ENCODE data around the gene PDE4D.
A peak's percentile ranks its signal among the peaks of the same experiment; 100 is the strongest.

The PDE4D gene

GRCh38 chr5:59366784-59367183, 526.7 kb downstream of the PDE4D start:
- no peak overlapping the region for H3K4me3 ChIP-seq (replicated peaks; ENCODE audit: insufficient read depth, low read length)
- no peak for DNase-seq (ENCODE audit: low read depth in 1 of 2, low spot score in 1 of 2)
- no peaks in the 10 kb centered on the region for H3K27me3 ChIP-seq (ENCODE audit: insufficient read depth, poor library complexity, severe bottlenecking)
- TF ChIP-seq CTCF (IDR thresholded peaks at IDR 0.05; ENCODE audit: insufficient read depth, low read length) (no peak), REST (IDR thresholded peaks at IDR 0.05; ENCODE audit: insufficient replicate concordance, low read depth) (no peak), GABPA (IDR thresholded peaks at IDR 0.05; ENCODE audit: low read depth) (no peak)
- H3K27ac ChIP-seq (replicated peaks), result no peak overlapping the region

GRCh38 chr5:59362438-59362837, 531.1 kb downstream of the PDE4D start:
- Histone ChIP-seq H3K4me3 (replicated peaks; ENCODE audit: insufficient read depth, low read length) (no peak overlapping the region), H3K27me3 (ENCODE audit: insufficient read depth, poor library complexity, severe bottlenecking) (no peaks in the 10 kb centered on the region), H3K27ac (replicated peaks) (no peak overlapping the region)
- TF ChIP-seq CTCF (IDR thresholded peaks at IDR 0.05; ENCODE audit: insufficient read depth, low read length) (no peak), SPI1 (IDR thresholded peaks at IDR 0.05; ENCODE audit: borderline replicate concordance, low read depth) (no peak), GABPA (IDR thresholded peaks at IDR 0.05; ENCODE audit: low read depth) (no peak), REST (IDR thresholded peaks at IDR 0.05; ENCODE audit: insufficient replicate concordance, low read depth) (no peak), POLR2AphosphoS5 (IDR thresholded peaks at IDR 0.05; ENCODE audit: low read depth) (no peak)
- no peak for DNase-seq (ENCODE audit: low read depth in 1 of 2, low spot score in 1 of 2)

GRCh38 chr5:59361454-59361853, 532.1 kb downstream of the PDE4D start:
- no peak overlapping the region for H3K4me3 ChIP-seq (replicated peaks; ENCODE audit: insufficient read depth, low read length)
- H3K27ac ChIP-seq (replicated peaks), result peak overlapping the region; percentile 17; the same call in 1 of the 2 replicates
- DNase-seq (ENCODE audit: low read depth in 1 of 2, low spot score in 1 of 2), result peak in 1 of 2 experiments; percentile 32
- TF ChIP-seq REST (IDR thresholded peaks at IDR 0.05; ENCODE audit: insufficient replicate concordance, low read depth) (no peak), SPI1 (IDR thresholded peaks at IDR 0.05; ENCODE audit: borderline replicate concordance, low read depth) (peak; percentile 55; the same call in 1 of the 2 replicates)
- no peaks in the 10 kb centered on the region for H3K27me3 ChIP-seq (ENCODE audit: insufficient read depth, poor library complexity, severe bottlenecking)

GRCh38 chr5:59360130-59360555, 533.4 kb downstream of the PDE4D start:
- H3K27me3 ChIP-seq (ENCODE audit: insufficient read depth, poor library complexity, severe bottlenecking), result no peaks in the 10 kb centered on the region
- peak overlapping the region; percentile 58 for H3K27ac ChIP-seq (replicated peaks)
- TF ChIP-seq CTCF (IDR thresholded peaks at IDR 0.05; ENCODE audit: insufficient read depth, low read length) (no peak), SPI1 (IDR thresholded peaks at IDR 0.05; ENCODE audit: borderline replicate concordance, low read depth) (no peak), REST (IDR thresholded peaks at IDR 0.05; ENCODE audit: insufficient replicate concordance, low read depth) (no peak), POLR2AphosphoS5 (IDR thresholded peaks at IDR 0.05; ENCODE audit: low read depth) (no peak), GABPA (IDR thresholded peaks at IDR 0.05; ENCODE audit: low read depth) (no peak)
- H3K4me3 ChIP-seq (replicated peaks; ENCODE audit: insufficient read depth, low read length), result no peak overlapping the region
- DNase-seq (ENCODE audit: low read depth in 1 of 2, low spot score in 1 of 2), result peak in 1 of 2 experiments; percentile 79
